ENCODE measurements around the gene ADAM10. TPM values are rescaled to one million over a fixed set of nuclear protein-coding genes. Genes with fewer than 3 reads are reported as not detected.
A peak's percentile ranks its signal among the peaks of the same experiment; 100 is the strongest.

ADAM10 gene
- total and polyA plus RNA-seq, 2 of the 4 experiments (the other 2 are of a cell fraction), result 110 to 185 TPM

GRCh38 chr15:58732625-58733363 is 16.7 kb downstream of the ADAM10 start:
- H4K91ac ChIP-seq (ENCODE audit: insufficient read depth, low read depth, low read length), result no peak overlapping the region
- no peak overlapping the region for H3K56ac ChIP-seq (ENCODE audit: extremely low read depth, insufficient read depth, low read length)
- dilution Hi-C loops (cut with HindIII; ENCODE audit: low sequenced_read_pairs, unreplicated experiment), result no loop called here
- ATAC-seq (ENCODE audit: low read depth) (no peak), DNase-seq (no peak)
- H3K4me2 ChIP-seq (ENCODE audit: low read depth, low read length), result no peak overlapping the region
- BruUV-seq (replicated peaks), result no TSS peak
- H2BK15ac ChIP-seq (ENCODE audit: low read depth, low read length), result no peak overlapping the region
- no peak overlapping the region for H2AFZ ChIP-seq (replicated peaks; ENCODE audit: low read length, poor library complexity)
- peaks cover 13% of the 10 kb centered on the region for H3K9me1 ChIP-seq (ENCODE audit: insufficient read depth, low read length)
- H3K27me3 ChIP-seq (ENCODE audit: control insufficient read depth, insufficient read depth, low read length), result no peaks in the 10 kb centered on the region
- no peaks in the 10 kb centered on the region for H3K9me3 ChIP-seq (ENCODE audit: control insufficient read depth, insufficient read depth, low read length)
- H3K4me1 ChIP-seq (ENCODE audit: control insufficient read depth, insufficient read depth, low read length), result peaks cover 8% of the 10 kb centered on the region
- peak overlapping the region; percentile 8; the same call in 1 of the 2 replicates for H2AK5ac ChIP-seq (ENCODE audit: low read depth, low read length)
- H3K4me3 ChIP-seq (ENCODE audit: insufficient read depth, low read depth, low read length), result no peak overlapping the region
- H4K8ac ChIP-seq (ENCODE audit: low read depth in 2 of 2, low read length in 2 of 2), result no peak overlapping the region
- no peak overlapping the region for H3K27ac ChIP-seq (ENCODE audit: insufficient read depth, low read length)
- H2BK5ac ChIP-seq (ENCODE audit: low read depth, low read length, poor library complexity, severe bottlenecking), result peak overlapping the region; percentile 5
- H3K14ac ChIP-seq (replicated peaks; ENCODE audit: low read depth, low read length), result 0 out of 2 replicates have a peak overlapping the region, but pooled peaks have one; percentile 1
- no peak overlapping the region for H3K9ac ChIP-seq (ENCODE audit: low read depth, low read length)
- ChIA-PET CTCF (interaction anchor here (0.7 kb wide), 1 partner anchor 272 kb away, joined by 3 read pairs; no protein-coding TSS in a partner anchor), POLR2A (ENCODE audit: unreplicated experiment) (no interaction called here)
- peak overlapping the region; percentile 52; the same call in 1 of the 2 replicates for H3K23ac ChIP-seq (ENCODE audit: low read depth, low read length)
- WGBS, 2 experiments (ENCODE audit: extremely low coverage in 2 of 2, insufficient read length in 1 of 2), result no CpG with 5 or more reads among the region's 4 CpGs
- peaks cover 66% of the 10 kb centered on the region for H4K20me1 ChIP-seq (ENCODE audit: insufficient read depth, low read length)
- TF ChIP-seq POLR2A (IDR thresholded peaks at IDR 0.05; ENCODE audit: low read depth, low read length), result no peak
- no peak for TF ChIP-seq RCOR1 (IDR thresholded peaks at IDR 0.05; ENCODE audit: insufficient replicate concordance, low read length)
- no peak for TF ChIP-seq CEBPB (IDR thresholded peaks at IDR 0.05; ENCODE audit: low read depth, low read length)
- TF ChIP-seq MXI1 (IDR thresholded peaks at IDR 0.05; ENCODE audit: borderline replicate concordance, low read depth, low read length), result no peak
- no peak for TF ChIP-seq USF2 (IDR thresholded peaks at IDR 0.05; ENCODE audit: low read depth, low read length)
- no peak for TF ChIP-seq FOS (IDR thresholded peaks at IDR 0.05; ENCODE audit: low read depth, low read length)
- no peak for TF ChIP-seq CTCF (conservative IDR thresholded peaks at IDR 0.05; ENCODE audit: low read depth, low read length)
- TF ChIP-seq CHD1 (IDR thresholded peaks at IDR 0.05; ENCODE audit: low read depth, low read length), result no peak
- H2BK120ac ChIP-seq (ENCODE audit: low read depth, low read length), result no peak overlapping the region
- H3K18ac ChIP-seq (ENCODE audit: low read depth, low read length), result no peak overlapping the region; the same call in 1 of the 2 replicates
- H3K4ac ChIP-seq (ENCODE audit: low read depth, low read length), result no peak overlapping the region
- H2BK20ac ChIP-seq (ENCODE audit: low read depth, low read length), result no peak overlapping the region
- H2AK9ac ChIP-seq (replicated peaks; ENCODE audit: low read depth, low read length, poor library complexity), result peak overlapping the region; percentile 1
- no peak overlapping the region for H4K5ac ChIP-seq (ENCODE audit: low read depth, low read length)
- H3K36me3 ChIP-seq (ENCODE audit: control insufficient read depth, insufficient read depth, low read length), result peaks cover 3% of the 10 kb centered on the region; the same call in 1 of the 2 replicates
- in situ Hi-C loops (cut with MboI; ENCODE audit: low sequenced_read_pairs), result no loop called here
- H3K79me1 ChIP-seq (ENCODE audit: low read depth in 1 of 2, low read length in 2 of 2), result peaks cover 8 to 74% of the 10 kb centered on the region in 2 experiments; a peak in 3 of 4 replicates
- intact Hi-C loops (cut with micrococcal nuclease), result no loop called here
